HEK293 (cell line): ENCODE measurements around the gene FOLR1.

Experiments used
- CTCF ChIA-PET: fragments of 350-600 bp; formaldehyde crosslinking; extraction: SDS; loops from one replicate; lab custom pipeline; 2021; ENCODE audit warnings: antibody characterized with exemption; lab: Yijun Ruan, JAX
- POLR2A ChIA-PET: fragments of 300-600 bp; formaldehyde crosslinking; extraction: SDS; loops from one replicate; lab custom pipeline; 2020; ENCODE audit warnings: antibody characterized with exemption, inconsistent platforms; lab: Yijun Ruan, JAX
- H3K27ac ChIP-seq: fragments of 200-500 bp; sonication (Bioruptor generic); 2 replicates; pipeline ENCODE4 v1.5.1; 2014; ENCODE audit warnings: low read depth, low read length, control low read depth, inconsistent platforms; ENCODE audit errors: extremely low read depth
- H3K36me3 ChIP-seq, 2 experiments: fragments of 200-500 bp in 1 of 2; sonication (Bioruptor generic) in 1 of 2; 1 replicate in 1 of 2; 2 replicates in 1 of 2; pipeline ENCODE4 v1.5.1; 2014 to 2017; ENCODE audit warnings: inconsistent platforms in 2 of 2, low read length in 2 of 2; ENCODE audit not compliant: control insufficient read depth in 2 of 2, insufficient read depth in 1 of 2
- H3K4me1 ChIP-seq: fragments of 200-500 bp; sonication (Bioruptor generic); 2 replicates; pipeline ENCODE4 v1.5.1; 2014; ENCODE audit warnings: mild to moderate bottlenecking, low read length, inconsistent platforms; ENCODE audit not compliant: control insufficient read depth, insufficient read depth
- H3K4me3 ChIP-seq: 2 replicates; pipeline ENCODE4 v1.5.1; 2011; ENCODE audit warnings: low read depth, mild to moderate bottlenecking, control low read depth, low read length, moderate library complexity
- H3K9me3 ChIP-seq: fragments of 200-500 bp; sonication (Bioruptor generic); 2 replicates; pipeline ENCODE4 v1.5.1; 2014; ENCODE audit warnings: low read depth, low read length, inconsistent platforms; ENCODE audit not compliant: control insufficient read depth, insufficient read depth
- EGR2 ChIP-seq: fragments of 450-650 bp; formaldehyde crosslinking; IDR thresholded peaks from 2 replicates; pipeline ENCODE4 v1.5.1; 2016; ENCODE audit warnings: low read depth, missing biosample characterization, missing genetic modification characterization
- FEZF1 ChIP-seq: fragments of 450-650 bp; formaldehyde crosslinking; IDR thresholded peaks from 2 replicates; pipeline ENCODE4 v1.5.1; 2016; ENCODE audit warnings: missing biosample characterization, missing genetic modification characterization
- HOXC10 ChIP-seq: sonication (generic); formaldehyde crosslinking; IDR thresholded peaks from 2 replicates; pipeline ENCODE4 v1.8.1; 2023; ENCODE audit warnings: mild to moderate bottlenecking, missing genetic modification reagents
- REPIN1 ChIP-seq: fragments of 450-650 bp; formaldehyde crosslinking; IDR thresholded peaks from 2 replicates; pipeline ENCODE4 v1.5.1; 2017; ENCODE audit warnings: missing biosample characterization, missing genetic modification characterization, low read depth
- SCRT1 ChIP-seq: fragments of 450-650 bp; formaldehyde crosslinking; IDR thresholded peaks from 2 replicates; pipeline ENCODE4 v1.5.1; 2016; ENCODE audit warnings: missing biosample characterization, missing genetic modification characterization, borderline replicate concordance
- TCF7L2 ChIP-seq: IDR thresholded peaks from 2 replicates; pipeline ENCODE4 v1.6.1; 2011; ENCODE audit warnings: low read depth, mild to moderate bottlenecking, inconsistent platforms, low read length, moderate library complexity, borderline replicate concordance
- WT1 ChIP-seq: fragments of 450-650 bp; formaldehyde crosslinking; IDR thresholded peaks from 2 replicates; pipeline ENCODE4 v1.5.1; 2016; ENCODE audit warnings: missing biosample characterization, missing genetic modification characterization
- ZFHX2 ChIP-seq: fragments of 450-650 bp; formaldehyde crosslinking; conservative IDR thresholded peaks from 2 replicates; pipeline ENCODE4 v1.5.1; 2016; ENCODE audit warnings: missing biosample characterization, missing genetic modification characterization
- ZNF114 ChIP-seq: fragments of 450-650 bp; formaldehyde crosslinking; IDR thresholded peaks from 2 replicates; pipeline ENCODE4 v1.5.0; 2017; ENCODE audit warnings: missing biosample characterization, missing genetic modification characterization
- ZNF155 ChIP-seq: fragments of 450-650 bp; formaldehyde crosslinking; IDR thresholded peaks from 2 replicates; pipeline ENCODE4 v1.5.1; 2016; ENCODE audit warnings: missing biosample characterization, missing genetic modification characterization
- ZNF211 ChIP-seq: fragments of 450-650 bp; formaldehyde crosslinking; IDR thresholded peaks from 2 replicates; pipeline ENCODE4 v1.5.1; 2016; ENCODE audit warnings: low read depth, missing biosample characterization, missing genetic modification characterization
- ZNF510 ChIP-seq: fragments of 450-650 bp; formaldehyde crosslinking; IDR thresholded peaks from 2 replicates; pipeline ENCODE4 v1.5.1; 2018; ENCODE audit warnings: mild to moderate bottlenecking, missing genetic modification characterization, missing biosample characterization; ENCODE audit not compliant: insufficient replicate concordance
- ZNF521 ChIP-seq: fragments of 450-650 bp; formaldehyde crosslinking; IDR thresholded peaks from 2 replicates; pipeline ENCODE4 v1.5.1; 2017; ENCODE audit warnings: missing biosample characterization, mild to moderate bottlenecking, missing genetic modification characterization
- ZNF548 ChIP-seq: fragments of 450-650 bp; formaldehyde crosslinking; IDR thresholded peaks from 2 replicates; pipeline ENCODE4 v1.5.1; 2016; ENCODE audit warnings: missing biosample characterization, missing genetic modification characterization
- ZNF571 ChIP-seq: fragments of 450-650 bp; formaldehyde crosslinking; IDR thresholded peaks from 2 replicates; pipeline ENCODE4 v1.5.0; 2017; ENCODE audit warnings: missing biosample characterization, missing genetic modification characterization
- ZNF792 ChIP-seq: fragments of 450-650 bp; formaldehyde crosslinking; IDR thresholded peaks from 2 replicates; pipeline ENCODE4 v1.5.1; 2016; ENCODE audit warnings: missing biosample characterization, missing genetic modification characterization
- ZXDB ChIP-seq: fragments of 450-650 bp; formaldehyde crosslinking; IDR thresholded peaks from 2 replicates; pipeline ENCODE4 v1.5.1; 2016; ENCODE audit warnings: missing biosample characterization, missing genetic modification characterization
- TF ChIP-seq, protein P1 (sequence below): fragments of 450-650 bp; formaldehyde crosslinking; IDR thresholded peaks from 2 replicates; pipeline ENCODE4 v1.5.1; 2016; ENCODE audit warnings: missing biosample characterization, missing genetic modification characterization
- TF ChIP-seq, protein P2 (sequence below): fragments of 450-650 bp; formaldehyde crosslinking; IDR thresholded peaks from 2 replicates; pipeline ENCODE4 v1.5.1; 2016; ENCODE audit warnings: missing biosample characterization, missing genetic modification characterization
- TF ChIP-seq, protein P3 (sequence below): fragments of 450-650 bp; formaldehyde crosslinking; IDR thresholded peaks from 2 replicates; pipeline ENCODE4 v1.5.1; 2016; ENCODE audit warnings: missing biosample characterization, missing genetic modification characterization

FOLR1 gene

DNA sequence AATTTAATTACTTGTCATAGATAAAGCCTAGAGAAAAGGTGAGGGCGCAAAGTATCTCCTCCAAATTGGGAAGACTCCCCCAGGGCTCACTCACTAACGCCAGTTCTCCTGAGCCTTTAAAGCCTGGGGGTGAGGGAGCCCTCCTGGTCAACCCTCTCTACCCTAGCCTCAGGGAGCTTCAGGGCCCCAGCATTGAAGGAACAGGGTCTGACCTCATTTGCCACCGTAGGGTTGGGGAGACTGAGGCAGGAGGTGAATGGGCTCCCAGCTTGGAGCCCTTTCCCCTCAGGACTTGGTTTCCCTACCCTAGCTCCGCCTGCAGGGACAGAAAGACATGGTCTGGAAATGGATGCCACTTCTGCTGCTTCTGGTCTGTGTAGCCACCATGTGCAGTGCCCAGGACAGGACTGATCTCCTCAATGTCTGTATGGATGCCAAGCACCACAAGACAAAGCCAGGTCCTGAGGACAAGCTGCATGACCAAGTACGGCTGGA, 26.4 kb downstream of the FOLR1 start:
- TF ChIP-seq, protein P1, sequence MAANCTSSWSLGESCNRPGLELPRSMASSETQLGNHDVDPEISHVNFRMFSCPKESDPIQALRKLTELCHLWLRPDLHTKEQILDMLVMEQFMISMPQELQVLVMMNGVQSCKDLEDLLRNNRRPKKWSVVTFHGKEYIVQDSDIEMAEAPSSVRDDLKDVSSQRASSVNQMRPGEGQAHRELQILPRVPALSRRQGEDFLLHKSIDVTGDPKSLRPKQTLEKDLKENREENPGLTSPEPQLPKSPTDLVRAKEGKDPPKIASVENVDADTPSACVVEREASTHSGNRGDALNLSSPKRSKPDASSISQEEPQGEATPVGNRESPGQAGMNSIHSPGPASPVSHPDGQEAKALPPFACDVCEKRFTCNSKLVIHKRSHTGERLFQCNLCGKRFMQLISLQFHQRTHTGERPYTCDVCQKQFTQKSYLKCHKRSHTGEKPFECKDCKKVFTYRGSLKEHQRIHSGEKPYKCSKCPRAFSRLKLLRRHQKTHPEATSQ (tag by site-specific recombination): no peak
- no peak for TF ChIP-seq TCF7L2
- TF ChIP-seq HOXC10 (CRISPR knock-in tag): no peak
- TF ChIP-seq ZNF548: no peak
- TF ChIP-seq EGR2: no peak
- TF ChIP-seq FEZF1 (tag by site-specific recombination): no peak
- TF ChIP-seq, protein P2, sequence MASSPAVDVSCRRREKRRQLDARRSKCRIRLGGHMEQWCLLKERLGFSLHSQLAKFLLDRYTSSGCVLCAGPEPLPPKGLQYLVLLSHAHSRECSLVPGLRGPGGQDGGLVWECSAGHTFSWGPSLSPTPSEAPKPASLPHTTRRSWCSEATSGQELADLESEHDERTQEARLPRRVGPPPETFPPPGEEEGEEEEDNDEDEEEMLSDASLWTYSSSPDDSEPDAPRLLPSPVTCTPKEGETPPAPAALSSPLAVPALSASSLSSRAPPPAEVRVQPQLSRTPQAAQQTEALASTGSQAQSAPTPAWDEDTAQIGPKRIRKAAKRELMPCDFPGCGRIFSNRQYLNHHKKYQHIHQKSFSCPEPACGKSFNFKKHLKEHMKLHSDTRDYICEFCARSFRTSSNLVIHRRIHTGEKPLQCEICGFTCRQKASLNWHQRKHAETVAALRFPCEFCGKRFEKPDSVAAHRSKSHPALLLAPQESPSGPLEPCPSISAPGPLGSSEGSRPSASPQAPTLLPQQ (tag by site-specific recombination): no peak
- TF ChIP-seq, protein P3, sequence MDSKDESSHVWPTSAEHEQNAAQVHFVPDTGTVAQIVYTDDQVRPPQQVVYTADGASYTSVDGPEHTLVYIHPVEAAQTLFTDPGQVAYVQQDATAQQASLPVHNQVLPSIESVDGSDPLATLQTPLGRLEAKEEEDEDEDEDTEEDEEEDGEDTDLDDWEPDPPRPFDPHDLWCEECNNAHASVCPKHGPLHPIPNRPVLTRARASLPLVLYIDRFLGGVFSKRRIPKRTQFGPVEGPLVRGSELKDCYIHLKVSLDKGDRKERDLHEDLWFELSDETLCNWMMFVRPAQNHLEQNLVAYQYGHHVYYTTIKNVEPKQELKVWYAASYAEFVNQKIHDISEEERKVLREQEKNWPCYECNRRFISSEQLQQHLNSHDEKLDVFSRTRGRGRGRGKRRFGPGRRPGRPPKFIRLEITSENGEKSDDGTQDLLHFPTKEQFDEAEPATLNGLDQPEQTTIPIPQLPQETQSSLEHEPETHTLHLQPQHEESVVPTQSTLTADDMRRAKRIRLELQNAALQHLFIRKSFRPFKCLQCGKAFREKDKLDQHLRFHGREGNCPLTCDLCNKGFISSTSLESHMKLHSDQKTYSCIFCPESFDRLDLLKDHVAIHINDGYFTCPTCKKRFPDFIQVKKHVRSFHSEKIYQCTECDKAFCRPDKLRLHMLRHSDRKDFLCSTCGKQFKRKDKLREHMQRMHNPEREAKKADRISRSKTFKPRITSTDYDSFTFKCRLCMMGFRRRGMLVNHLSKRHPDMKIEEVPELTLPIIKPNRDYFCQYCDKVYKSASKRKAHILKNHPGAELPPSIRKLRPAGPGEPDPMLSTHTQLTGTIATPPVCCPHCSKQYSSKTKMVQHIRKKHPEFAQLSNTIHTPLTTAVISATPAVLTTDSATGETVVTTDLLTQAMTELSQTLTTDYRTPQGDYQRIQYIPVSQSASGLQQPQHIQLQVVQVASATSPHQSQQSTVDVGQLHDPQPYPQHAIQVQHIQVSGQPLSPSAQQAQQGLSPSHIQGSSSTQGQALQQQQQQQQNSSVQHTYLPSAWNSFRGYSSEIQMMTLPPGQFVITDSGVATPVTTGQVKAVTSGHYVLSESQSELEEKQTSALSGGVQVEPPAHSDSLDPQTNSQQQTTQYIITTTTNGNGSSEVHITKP (tag by site-specific recombination): no peak
- no peak for TF ChIP-seq ZNF510
- TF ChIP-seq ZNF792 (tag by site-specific recombination): no peak
- TF ChIP-seq WT1 (tag by site-specific recombination): no peak
- no peak for TF ChIP-seq ZNF521 (tag by site-specific recombination)
- no peak for TF ChIP-seq ZNF155
- no peak for TF ChIP-seq REPIN1
- no peak for TF ChIP-seq SCRT1 (tag by site-specific recombination)
- no peak for TF ChIP-seq ZXDB (tag by site-specific recombination)
- no peak for TF ChIP-seq ZNF211 (tag by site-specific recombination)
- no peak for TF ChIP-seq ZNF571 (tag by site-specific recombination)
- no peak overlapping the region for H3K4me3 ChIP-seq
- H3K27ac ChIP-seq: no peak overlapping the region
- ChIA-PET CTCF (interaction anchor here (1.5 to 1.7 kb wide), 2 partner anchors 35 to 75 kb away, joined by 4 to 6 read pairs; no protein-coding TSS in a partner anchor), POLR2A (no interaction called here)
- no peaks in the 10 kb centered on the region for H3K36me3 ChIP-seq
- peaks cover 3% of the 10 kb centered on the region; the same call in 1 of the 2 replicates for H3K4me1 ChIP-seq
- no peaks in the 10 kb centered on the region for H3K9me3 ChIP-seq

DNA sequence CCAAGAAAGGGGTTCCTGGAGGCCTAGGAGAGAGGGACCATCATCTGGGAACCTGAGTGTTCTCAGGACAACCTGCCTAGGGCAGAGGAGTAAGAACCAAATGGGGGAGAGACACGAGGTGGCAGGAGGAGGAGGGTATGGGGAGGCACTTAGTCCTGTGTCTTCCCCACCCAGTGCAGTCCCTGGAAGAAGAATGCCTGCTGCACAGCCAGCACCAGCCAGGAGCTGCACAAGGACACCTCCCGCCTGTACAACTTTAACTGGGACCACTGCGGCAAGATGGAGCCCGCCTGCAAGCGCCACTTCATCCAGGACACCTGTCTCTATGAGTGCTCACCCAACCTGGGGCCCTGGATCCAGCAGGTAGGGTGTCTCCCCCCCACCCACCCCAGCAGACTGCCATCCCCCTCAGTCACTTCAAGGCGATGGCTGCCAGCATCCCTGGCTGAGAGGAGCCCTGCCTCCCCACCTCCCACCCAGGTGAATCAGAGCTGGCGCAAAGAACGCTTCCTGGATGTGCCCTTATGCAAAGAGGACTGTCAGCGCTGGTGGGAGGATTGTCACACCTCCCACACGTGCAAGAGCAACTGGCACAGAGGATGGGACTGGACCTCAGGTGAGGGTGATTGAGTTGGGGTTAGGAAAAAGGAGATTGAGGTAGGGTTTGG, 28.9 kb downstream of the FOLR1 start:
- Histone ChIP-seq H3K36me3 (peaks cover 0 to 4% of the 10 kb centered on the region in 2 experiments; a peak in 1 of 3 replicates), H3K9me3 (no peaks in the 10 kb centered on the region), H3K27ac (no peak overlapping the region), H3K4me3 (no peak overlapping the region), H3K4me1 (peaks cover 3% of the 10 kb centered on the region; the same call in 1 of the 2 replicates)
- CTCF ChIA-PET: interaction anchor here (0.6 to 1.0 kb wide), 2 partner anchors 77 to 193 kb away, joined by 3 read pairs; no protein-coding TSS in a partner anchor
- TF ChIP-seq ZNF114 (no peak), EGR2 (0 out of 2 replicates have a peak, but pooled peaks have one; percentile 18), ZFHX2 (peak; percentile 23; the same call in 1 of the 2 replicates)
- POLR2A ChIA-PET: no interaction called here
